Mesodermal cell (in vitro differentiated cells): Measurements from ENCODE around the gene PSMD4.
A peak's percentile ranks its signal among the peaks of the same experiment; 100 is the strongest.
"Not testable (repeated sequence)": the region's sequence is repeated elsewhere in the genome, so short reads cannot be mapped to it uniquely, and the experiment has no call there.

Experiments used
- H3K27ac ChIP-seq: 2 replicates; pipeline ENCODE4 v1.7.0; 2013; ENCODE audit warnings: mild to moderate bottlenecking, low read depth, low read length, moderate library complexity; ENCODE audit not compliant: severe bottlenecking
- H3K36me3 ChIP-seq: 2 replicates; pipeline ENCODE4 v1.7.1; 2013; ENCODE audit warnings: mild to moderate bottlenecking, low read length, moderate library complexity; ENCODE audit not compliant: control insufficient read depth, insufficient read depth
- H3K4me1 ChIP-seq: one replicate; pipeline ENCODE4 v1.7.1; 2013; ENCODE audit warnings: mild to moderate bottlenecking, low read length; ENCODE audit not compliant: insufficient read depth, control insufficient read depth, poor library complexity, severe bottlenecking
- H3K4me3 ChIP-seq: 2 replicates; pipeline ENCODE4 v1.7.0; 2013; ENCODE audit warnings: low read length, control low read depth, mild to moderate bottlenecking; ENCODE audit not compliant: insufficient read depth, poor library complexity, severe bottlenecking; ENCODE audit errors: extremely low read depth
- H3K9me3 ChIP-seq: 2 replicates; pipeline ENCODE4 v1.7.1; 2013; ENCODE audit warnings: mild to moderate bottlenecking, low read length, moderate library complexity; ENCODE audit not compliant: control insufficient read depth
- WGBS, 2 experiments: methylation state at CpG; one replicate each; pipeline ENCODE4 v1.1.5; 2013; ENCODE audit warnings: missing lambda C conversion rate in 2 of 2; ENCODE audit not compliant: insufficient coverage in 2 of 2; 5-methylcytosine and 5-hydroxymethylcytosine counted together

Gene PSMD4

DNA sequence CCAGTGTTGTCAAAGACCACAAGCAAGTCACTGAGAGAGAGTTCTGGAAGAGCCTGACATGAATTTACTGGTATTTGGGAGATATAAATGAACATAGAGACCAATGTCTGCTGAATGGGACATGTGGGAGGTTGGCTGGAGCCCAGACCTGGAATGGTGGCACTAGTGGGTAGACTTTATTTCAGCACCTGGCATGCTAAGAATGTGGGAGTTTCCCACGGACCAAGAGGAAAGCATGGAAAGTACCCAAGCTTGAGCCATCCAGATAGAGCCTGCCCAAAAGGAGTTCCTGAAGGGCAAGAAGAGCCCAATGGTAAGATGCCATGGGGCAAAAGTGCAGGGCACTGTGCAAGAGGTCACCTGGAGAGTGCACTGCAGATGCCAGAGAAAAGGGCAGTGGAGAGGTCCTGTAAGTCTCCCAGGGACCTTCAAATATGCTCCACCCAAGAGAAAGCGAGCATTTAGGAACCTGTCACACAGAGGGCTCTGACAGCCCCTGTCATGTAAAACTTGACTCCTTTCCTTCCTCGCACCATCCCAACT, 19.5 kb downstream of the PSMD4 start:
- WGBS, 2 experiments = 84 to 94% methylated on average over 1 to 2 of the region's 3 CpGs

DNA sequence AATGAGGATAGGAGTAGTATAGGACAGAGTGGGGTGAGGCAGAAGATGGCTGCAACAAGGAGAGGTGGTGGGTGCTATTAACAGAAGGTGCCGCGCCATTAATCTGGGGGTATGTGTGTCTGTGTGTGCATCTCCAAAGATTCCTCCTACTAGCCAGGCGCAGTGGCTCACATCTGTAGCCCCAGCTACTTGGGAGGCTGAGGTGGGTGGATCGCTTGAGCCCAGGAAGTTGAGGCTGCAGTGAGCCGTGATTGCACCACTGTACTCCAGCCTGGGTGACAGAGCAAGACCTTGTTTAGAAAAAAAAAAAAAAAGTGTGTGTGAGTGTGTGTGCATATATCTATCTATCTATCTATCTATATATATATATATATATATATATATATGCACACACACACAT, 20.8 kb downstream of the PSMD4 start:
- H3K4me3 ChIP-seq, H3K4me1 ChIP-seq, H3K9me3 ChIP-seq, H3K27ac ChIP-seq: not testable (repeated sequence)
- 88% methylated on average over 2 of the region's 5 CpGs; no CpG with 5 or more reads in 1 of the 2 experiments for WGBS, 2 experiments
- H3K36me3 ChIP-seq = peaks cover 10% of the 10 kb centered on the region

More for the DNA sequence above, 19.5 kb downstream of the PSMD4 start:
- H3K36me3 ChIP-seq = peaks cover 17% of the 10 kb centered on the region
- no peaks in the 10 kb centered on the region for H3K4me1 ChIP-seq
- no peak overlapping the region for H3K4me3 ChIP-seq
- H3K9me3 ChIP-seq = no peaks in the 10 kb centered on the region
- no peak overlapping the region for H3K27ac ChIP-seq

DNA sequence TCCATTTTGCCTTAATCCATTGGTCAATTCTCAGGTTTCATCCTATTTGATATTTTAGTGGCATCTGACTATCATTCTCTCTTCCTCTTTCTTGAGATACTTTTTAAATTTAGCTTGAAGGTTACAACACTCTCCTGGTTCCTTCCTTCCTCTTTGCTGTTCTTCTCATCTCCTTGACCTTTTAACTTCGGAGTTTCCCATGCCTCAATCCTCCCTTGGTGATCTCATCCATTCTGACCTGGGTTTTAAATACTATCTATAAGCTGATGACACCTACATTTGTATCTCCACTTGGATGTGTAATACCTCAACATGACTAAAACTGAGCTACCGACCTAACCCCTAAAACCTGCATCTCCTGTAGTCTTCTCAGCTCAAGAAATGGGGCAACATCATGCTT, 22.7 kb downstream of the PSMD4 start:
- 67 to 89% methylated on average over 2 of the region's 2 CpGs for WGBS, 2 experiments
- H3K4me3 ChIP-seq = no peak overlapping the region
- H3K36me3 ChIP-seq = peaks cover 6% of the 10 kb centered on the region
- no peaks in the 10 kb centered on the region for H3K4me1 ChIP-seq
- no peaks in the 10 kb centered on the region for H3K9me3 ChIP-seq
- H3K27ac ChIP-seq = no peak overlapping the region

DNA sequence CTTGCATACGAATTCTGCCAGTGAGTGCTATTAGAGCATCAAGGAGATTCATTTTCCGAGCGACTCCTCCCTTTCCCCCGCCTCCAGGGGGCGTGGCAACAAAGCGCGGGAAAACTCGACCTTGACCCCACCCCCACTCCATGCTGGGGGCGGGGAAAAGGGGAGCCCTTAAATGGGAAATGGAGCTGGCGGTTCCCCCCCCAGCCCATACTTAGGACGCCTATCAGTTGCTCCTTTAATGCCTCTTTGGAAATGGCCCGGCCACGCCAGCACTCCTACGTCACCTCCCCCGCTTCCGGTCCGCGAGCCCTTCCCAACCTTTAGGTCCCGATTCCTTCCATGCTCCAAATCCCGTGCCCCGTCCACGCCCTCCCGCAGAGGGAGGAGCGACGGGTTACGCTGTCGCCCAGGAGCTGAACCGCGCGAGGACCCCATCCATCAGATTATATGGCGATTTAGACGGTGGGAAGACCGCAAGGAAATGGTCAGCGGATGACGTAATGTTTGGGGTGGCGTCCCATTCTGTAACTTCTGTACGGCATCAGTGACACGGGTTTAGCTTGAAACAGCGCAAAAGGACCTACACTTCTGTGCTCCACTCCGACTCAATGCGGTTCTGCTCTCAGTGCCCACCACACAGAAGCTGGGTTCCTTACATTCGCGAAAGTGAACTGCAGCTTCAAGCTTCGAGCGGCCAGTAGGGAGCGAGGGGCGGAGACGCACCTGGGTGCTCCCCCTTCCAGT, 26.9 kb downstream of the PSMD4 start:
- WGBS, 2 experiments = 0 to 1% methylated on average over 31 to 40 of the region's 48 CpGs
- H3K9me3 ChIP-seq = no peaks in the 10 kb centered on the region
- peaks cover 12% of the 10 kb centered on the region for H3K36me3 ChIP-seq
- peaks cover 8% of the 10 kb centered on the region for H3K4me1 ChIP-seq
- peak overlapping the region; percentile 86 for H3K4me3 ChIP-seq
- H3K27ac ChIP-seq = peak overlapping the region; percentile 100

DNA sequence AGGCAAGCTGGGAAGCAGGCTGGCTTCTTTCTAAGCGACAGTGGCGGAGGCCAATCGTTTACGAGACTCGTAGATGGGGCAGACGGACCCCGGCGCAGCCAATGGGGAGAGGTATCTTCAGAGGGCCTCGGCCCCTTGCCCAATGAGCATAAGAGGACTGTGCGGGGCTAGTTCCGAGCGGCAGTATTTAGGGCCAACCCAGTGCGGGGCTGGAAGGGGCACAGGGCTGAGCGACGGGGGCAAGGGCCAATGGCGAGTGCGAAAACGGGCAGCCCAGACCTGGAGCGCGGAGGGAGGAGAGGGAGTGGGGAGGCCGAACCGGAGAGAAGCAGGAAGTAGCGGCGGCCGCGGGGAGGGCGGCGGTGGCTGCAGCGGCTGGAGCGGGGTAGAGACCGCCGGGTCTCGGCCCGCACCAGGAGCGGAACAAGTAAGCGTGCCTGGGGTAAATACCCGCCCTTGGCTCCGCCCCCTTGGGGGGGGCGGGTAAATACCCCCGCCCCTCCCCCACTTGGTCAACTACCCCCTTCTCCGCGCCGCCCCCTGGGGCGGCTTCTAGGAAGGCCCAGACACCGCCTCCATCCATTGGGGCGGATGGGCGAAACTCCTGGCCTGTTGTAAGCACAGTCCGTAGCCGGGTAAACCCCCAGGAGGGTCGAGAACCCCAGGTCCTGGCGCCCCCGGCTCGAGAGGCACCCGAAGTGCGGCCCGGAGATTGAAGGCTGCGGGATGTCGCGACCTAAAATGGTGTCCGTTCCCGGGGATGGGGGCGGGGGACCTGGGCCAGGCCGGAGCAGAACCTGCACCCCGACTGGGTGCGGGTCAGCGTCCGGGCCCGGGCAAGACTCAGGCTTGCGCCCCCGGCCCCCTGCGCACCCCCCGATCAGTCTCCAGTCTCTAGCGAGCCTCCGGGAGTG, 27.7 kb downstream of the PSMD4 start, which contains the start of gene ZNF687:
TSS of gene ZNF687 (plus strand) at position 331 of the 914 bp plus-strand sequence. CDS start 3,993 bp downstream, outside the sequence.
- peaks cover 20% of the 10 kb centered on the region for H3K36me3 ChIP-seq
- peak within 1 kb of the TSS; percentile 100 for H3K27ac ChIP-seq
- peaks cover 8% of the 10 kb centered on the region for H3K4me1 ChIP-seq
- H3K9me3 ChIP-seq = no peaks in the 10 kb centered on the region
- H3K4me3 ChIP-seq = peak within 1 kb of the TSS; percentile 86
- 0% methylated on average over 55 to 62 of the region's 74 CpGs for WGBS, 2 experiments

DNA sequence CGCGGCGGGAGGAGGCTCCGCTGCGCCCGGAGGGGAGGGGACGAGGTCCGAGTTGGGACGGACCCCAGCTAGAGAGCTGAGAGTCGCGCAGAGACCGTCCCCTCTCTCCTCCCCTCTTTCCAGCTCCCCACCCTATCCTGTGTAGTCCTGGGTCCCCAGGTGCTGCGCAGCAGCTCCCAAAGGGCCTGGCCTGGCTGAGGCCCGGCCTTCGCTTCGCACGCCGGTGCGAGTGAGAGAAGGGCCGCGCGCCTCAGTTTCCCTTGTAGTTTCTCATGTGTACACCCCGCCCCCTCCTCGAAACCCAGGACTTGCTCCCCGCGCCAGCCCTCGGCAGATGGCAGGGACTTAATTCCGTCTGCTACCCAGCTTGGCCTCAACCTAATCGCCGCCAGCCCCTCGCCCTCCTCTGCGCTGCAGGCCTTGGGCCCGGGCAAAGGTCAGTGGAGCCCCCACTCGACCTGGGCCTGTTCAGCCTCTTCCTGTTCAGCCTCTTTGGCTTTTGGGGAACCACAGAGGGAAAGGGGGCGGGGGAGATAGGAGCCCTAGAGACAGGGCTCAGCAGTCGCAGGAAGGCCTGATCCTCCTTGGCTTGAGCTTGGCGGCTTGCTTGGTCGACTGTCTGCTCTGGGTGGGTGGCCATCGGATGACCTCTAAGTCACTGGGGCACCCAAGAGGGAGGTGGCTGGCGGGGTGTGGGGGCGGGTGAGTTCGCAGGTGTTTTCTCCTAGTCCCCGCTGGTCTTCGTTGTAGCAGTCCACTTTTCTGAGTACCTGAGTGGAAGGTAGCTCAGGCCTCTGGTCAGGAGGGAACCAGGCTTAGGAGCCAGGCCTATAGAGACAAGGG, 28.6 kb downstream of the PSMD4 start:
- H3K27ac ChIP-seq = peak overlapping the region; percentile 100

DNA sequence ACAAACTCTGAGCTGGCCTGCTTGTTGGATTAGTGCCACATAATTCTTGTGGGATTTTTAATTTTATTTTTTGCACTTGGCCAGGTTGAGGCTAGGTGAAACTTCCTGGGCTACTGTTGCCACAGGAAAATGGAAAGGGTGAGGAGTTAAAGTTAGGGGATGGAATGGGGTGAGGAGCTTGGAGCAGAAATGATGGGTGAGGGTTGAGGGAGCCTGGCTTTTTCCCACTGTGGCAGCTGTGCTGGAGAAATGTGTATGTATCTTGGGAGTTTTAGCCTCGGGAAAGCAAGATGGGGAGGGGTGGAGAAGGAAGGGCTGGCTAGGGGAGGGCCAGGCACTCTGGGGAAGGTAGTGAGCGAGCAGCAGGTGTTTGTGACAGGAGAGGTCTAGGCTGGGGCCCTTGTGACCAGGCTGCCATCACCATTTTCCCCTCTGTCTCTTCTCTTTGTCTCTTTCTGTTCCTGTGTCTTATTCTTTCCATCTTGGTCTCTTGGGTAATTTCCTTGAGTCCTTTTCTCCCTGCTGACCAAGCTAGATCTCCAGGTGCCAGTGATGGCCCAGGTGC, 29.6 kb downstream of the PSMD4 start:
- 80% methylated on average over 1 of the region's 2 CpGs for WGBS, 2 experiments
- Histone ChIP-seq H3K36me3 (peaks cover 38% of the 10 kb centered on the region), H3K4me3 (peak overlapping the region; percentile 86)

More for the DNA sequence above, 28.6 kb downstream of the PSMD4 start:
- WGBS, 2 experiments = 11 to 20% methylated on average over 27 to 31 of the region's 44 CpGs
- Histone ChIP-seq H3K9me3 (no peaks in the 10 kb centered on the region), H3K36me3 (peaks cover 29% of the 10 kb centered on the region), H3K4me3 (peak overlapping the region; percentile 86), H3K4me1 (peaks cover 8% of the 10 kb centered on the region)

DNA sequence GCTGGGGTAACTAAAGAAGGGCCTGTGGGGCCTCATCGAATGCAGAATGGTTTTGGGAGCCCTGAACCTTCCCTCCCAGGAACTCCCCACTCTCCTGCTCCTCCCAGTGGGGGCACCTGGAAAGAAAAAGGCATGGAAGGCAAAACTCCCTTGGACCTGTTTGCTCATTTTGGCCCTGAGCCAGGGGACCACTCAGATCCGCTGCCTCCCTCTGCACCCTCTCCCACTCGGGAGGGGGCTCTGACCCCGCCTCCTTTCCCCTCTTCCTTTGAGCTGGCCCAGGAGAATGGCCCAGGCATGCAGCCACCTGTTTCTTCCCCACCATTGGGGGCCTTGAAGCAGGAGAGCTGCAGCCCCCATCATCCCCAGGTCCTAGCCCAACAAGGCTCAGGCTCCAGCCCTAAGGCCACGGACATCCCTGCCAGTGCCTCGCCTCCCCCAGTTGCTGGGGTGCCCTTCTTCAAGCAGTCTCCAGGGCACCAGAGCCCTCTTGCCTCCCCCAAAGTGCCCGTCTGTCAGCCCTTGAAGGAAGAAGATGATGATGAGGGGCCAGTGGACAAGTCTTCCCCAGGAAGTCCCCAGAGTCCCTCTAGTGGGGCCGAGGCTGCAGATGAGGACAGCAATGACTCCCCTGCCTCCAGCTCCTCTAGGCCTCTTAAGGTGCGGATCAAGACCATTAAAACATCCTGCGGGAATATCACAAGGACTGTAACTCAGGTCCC, 32.2 kb downstream of the PSMD4 start:
- 97% methylated on average over 9 to 10 of the region's 10 CpGs for WGBS, 2 experiments
- H3K27ac ChIP-seq = no peak overlapping the region
- H3K36me3 ChIP-seq = peaks cover 62% of the 10 kb centered on the region
- no peaks in the 10 kb centered on the region for H3K9me3 ChIP-seq
- peaks cover 8% of the 10 kb centered on the region for H3K4me1 ChIP-seq
- no peak overlapping the region for H3K4me3 ChIP-seq

More for the DNA sequence above, 29.6 kb downstream of the PSMD4 start:
- Histone ChIP-seq H3K4me1 (peaks cover 8% of the 10 kb centered on the region), H3K27ac (no peak overlapping the region), H3K9me3 (no peaks in the 10 kb centered on the region)

DNA sequence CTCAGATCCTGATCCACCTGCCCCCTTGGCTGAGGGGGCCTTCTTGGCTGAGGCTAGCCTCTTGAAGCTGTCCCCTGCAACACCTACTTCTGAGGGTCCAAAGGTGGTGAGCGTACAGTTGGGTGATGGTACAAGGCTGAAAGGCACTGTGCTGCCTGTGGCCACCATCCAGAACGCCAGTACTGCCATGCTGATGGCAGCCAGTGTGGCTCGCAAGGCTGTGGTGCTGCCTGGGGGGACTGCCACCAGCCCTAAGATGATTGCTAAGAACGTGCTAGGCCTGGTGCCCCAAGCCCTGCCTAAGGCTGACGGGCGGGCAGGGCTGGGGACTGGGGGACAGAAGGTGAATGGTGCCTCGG, 32.8 kb downstream of the PSMD4 start:
- H3K4me1 ChIP-seq = peaks cover 8% of the 10 kb centered on the region
- WGBS, 2 experiments = 95 to 96% methylated on average over 5 to 7 of the region's 7 CpGs
- peaks cover 67% of the 10 kb centered on the region for H3K36me3 ChIP-seq

More for the DNA sequence above, 32.8 kb downstream of the PSMD4 start:
- Histone ChIP-seq H3K4me3 (no peak overlapping the region), H3K9me3 (no peaks in the 10 kb centered on the region), H3K27ac (no peak overlapping the region)
